Pancreas (tissue), 10 donors: ENCODE results near the gene HPCAL4. TPM values are rescaled to one million over a fixed set of nuclear protein-coding genes. Genes with fewer than 3 reads are reported as not detected.

Experiments
- ATAC-seq, 4 donors: fragments of 200-7000 bp; cut with Tn5 transposase; one replicate each; pipeline versions ENCODE4 v1.8.0 to v1.9.1; 2020; ENCODE audit warnings: mild to moderate bottlenecking in 4 of 4, moderate library complexity in 4 of 4
- DNase-seq, 6 donors: peaks; one replicate each; pipeline ENCODE4 v3.0.0-alpha.2; 2020
- FAIRE-seq: peaks from 2 replicates; lab custom pipeline; 2012; peaks lifted over from hg19 to GRCh38; lab: Jason Lieb, UNC
- H3K27ac ChIP-seq, 4 donors: fragments of 200-600 bp; sonication (generic); 1 replicate in 3 of 4; 2 replicates in 1 of 4; pipeline versions ENCODE4 v1.5.0 to v1.8.0; 2020
- H3K27me3 ChIP-seq, 4 donors: fragments of 200-600 bp; one replicate each; pipeline ENCODE4 v1.8.0; 2021
- H3K36me3 ChIP-seq, 3 donors: fragments of 200-600 bp; sonication (generic) in 1 of 3; one replicate each; pipeline versions ENCODE4 v1.5.0 to v1.8.0; 2020 to 2021
- H3K4me1 ChIP-seq, 3 donors: fragments of 200-600 bp; one replicate each; pipeline ENCODE4 v1.8.0; 2021
- H3K4me3 ChIP-seq, 4 donors: fragments of 200-600 bp; sonication (generic) in 2 of 4; one replicate each; pipeline versions ENCODE4 v1.5.0 to v1.8.0; 2020 to 2021
- H3K9me3 ChIP-seq, 4 donors: fragments of 200-600 bp; one replicate each; pipeline ENCODE4 v1.8.0; 2021
- WGBS, 2 donors: extraction: QIAGEN DNeasy Blood & Tissue Kit; methylation state at CpG; one replicate each; pipeline ENCODE4 v1.1.7; 2013; 5-methylcytosine and 5-hydroxymethylcytosine counted together
- intact Hi-C, 3 donors: fragments of 100-400 bp; cut with DNase I; formaldehyde crosslinking; loops; one replicate each; pipeline versions ENCODE4 v1.11.1 to v1.14.2; 2022
- polyA plus RNA-seq, 2 donors: library from polyadenylated mRNA; stranded (reverse); fragments of 200-250 nt; gene quantifications; one replicate each; pipeline ENCODE4 v1.2.3, GENCODE V29; 2013
- total RNA-seq, 6 donors: library from RNA; stranded (reverse); fragmentation: NEBNext Ultra II Directional in 4 of 6; extraction: Animal tissue kit (Norgen Biotek cat#: 25700) in 4 of 6; gene quantifications; one replicate each; pipeline versions ENCODE4 v1.2.1 to v1.2.4, GENCODE V29; 2021 to 2023
- TF ChIP-seq, protein P1 (sequence below), 4 donors: fragments of 200-600 bp; sonication (generic) in 3 of 4; IDR thresholded peaks; one replicate each; pipeline versions ENCODE4 v1.5.0 to v1.8.0; 2021; ENCODE audit warnings: antibody characterized with exemption in 4 of 4
- donor health status: healthy with polysubstance abuse.
- donor health status: DM: no; HTN: no; CAD: no; lungs with moderate emphysema.
- donor health status: DM: no; HTN: no; CAD: no.
- donor health status: control.
- donor health status: control.
- donor health status: Bipolar disorder and iron deficiency.
- donor health status: DM: yes; HTN: yes; CAD: no.
- donor health status: DM: no; HTN: no; CAD: no.
- donor health status: DM: no; HTN: no; CAD: no.
- donor health status: DM: yes; HTN: yes; CAD: no.

HPCAL4 gene
- total and polyA plus RNA-seq, 8 donors = 0.15 to 7.8 (median 1.2) TPM

DNA sequence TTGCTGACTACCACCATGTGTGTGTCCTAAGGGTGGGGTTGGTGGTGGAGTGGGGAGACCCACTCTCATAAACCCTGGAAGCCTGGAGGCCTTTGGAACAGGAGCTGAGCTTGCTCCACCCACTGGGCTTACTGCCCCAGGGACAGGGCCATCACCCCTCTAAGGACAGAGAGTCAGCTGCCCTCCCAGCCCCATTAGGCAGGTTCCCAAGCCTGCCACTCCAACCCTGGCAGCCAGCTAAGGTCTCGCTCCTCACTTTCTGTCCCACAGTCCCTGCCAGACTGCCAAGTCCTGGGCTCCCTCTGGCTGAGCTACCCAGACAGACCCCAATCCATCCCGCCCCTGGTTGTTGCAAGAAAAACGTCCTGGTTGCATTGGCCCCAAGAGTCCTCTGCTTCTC lies 23.1 kb downstream of the HPCAL4 start:
- intact Hi-C loops = no loop called here
- FAIRE-seq (no peak), ATAC-seq (no peak)

DNA sequence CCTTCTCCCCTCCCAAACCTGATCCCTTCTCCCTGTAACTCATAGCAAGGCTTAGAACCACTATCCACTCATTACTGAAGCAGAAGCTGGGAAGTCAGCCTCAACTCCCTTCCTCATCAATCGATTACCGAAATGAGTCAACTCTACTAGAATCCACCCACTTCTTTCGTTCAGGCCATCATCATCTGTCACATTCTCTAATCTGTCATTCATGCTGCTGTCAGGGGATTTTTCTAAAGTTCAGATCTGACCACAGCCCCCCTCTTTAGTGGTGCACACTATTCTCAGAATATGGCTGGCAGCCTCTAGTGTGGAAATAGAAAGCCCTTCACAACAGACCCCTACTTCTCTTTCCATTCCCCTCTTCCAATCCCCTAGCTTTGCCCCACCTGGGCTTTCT lies 24.5 kb downstream of the HPCAL4 start:
- H3K4me3 ChIP-seq = no peak overlapping the region
- FAIRE-seq (no peak), DNase-seq (no peak), ATAC-seq (no peak)
- H3K27ac ChIP-seq = no peak overlapping the region
- TF ChIP-seq, protein P1, sequence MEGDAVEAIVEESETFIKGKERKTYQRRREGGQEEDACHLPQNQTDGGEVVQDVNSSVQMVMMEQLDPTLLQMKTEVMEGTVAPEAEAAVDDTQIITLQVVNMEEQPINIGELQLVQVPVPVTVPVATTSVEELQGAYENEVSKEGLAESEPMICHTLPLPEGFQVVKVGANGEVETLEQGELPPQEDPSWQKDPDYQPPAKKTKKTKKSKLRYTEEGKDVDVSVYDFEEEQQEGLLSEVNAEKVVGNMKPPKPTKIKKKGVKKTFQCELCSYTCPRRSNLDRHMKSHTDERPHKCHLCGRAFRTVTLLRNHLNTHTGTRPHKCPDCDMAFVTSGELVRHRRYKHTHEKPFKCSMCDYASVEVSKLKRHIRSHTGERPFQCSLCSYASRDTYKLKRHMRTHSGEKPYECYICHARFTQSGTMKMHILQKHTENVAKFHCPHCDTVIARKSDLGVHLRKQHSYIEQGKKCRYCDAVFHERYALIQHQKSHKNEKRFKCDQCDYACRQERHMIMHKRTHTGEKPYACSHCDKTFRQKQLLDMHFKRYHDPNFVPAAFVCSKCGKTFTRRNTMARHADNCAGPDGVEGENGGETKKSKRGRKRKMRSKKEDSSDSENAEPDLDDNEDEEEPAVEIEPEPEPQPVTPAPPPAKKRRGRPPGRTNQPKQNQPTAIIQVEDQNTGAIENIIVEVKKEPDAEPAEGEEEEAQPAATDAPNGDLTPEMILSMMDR (IDR thresholded peaks at IDR 0.05) = no peak
- H3K4me1 ChIP-seq = no peaks in the 10 kb centered on the region
- no peaks in the 10 kb centered on the region for H3K27me3 ChIP-seq
- no peaks in the 10 kb centered on the region for H3K9me3 ChIP-seq
- no peaks in the 10 kb centered on the region for H3K36me3 ChIP-seq
- intact Hi-C loops = no loop called here
- 86 to 90% methylated on average over 3 of the region's 3 CpGs for WGBS, 2 donors

More for the DNA sequence above, 23.1 kb downstream of the HPCAL4 start:
- TF ChIP-seq, protein P1 (IDR thresholded peaks at IDR 0.05) = no peak
- H3K9me3 ChIP-seq = no peaks in the 10 kb centered on the region
- WGBS, 2 donors = 84 to 94% methylated on average over 3 of the region's 3 CpGs
- H3K4me1 ChIP-seq = no peaks in the 10 kb centered on the region
- no peaks in the 10 kb centered on the region for H3K27me3 ChIP-seq
- H3K4me3 ChIP-seq = no peak overlapping the region
- H3K36me3 ChIP-seq = no peaks in the 10 kb centered on the region
- peak in 1 of 6 donors; percentile 24 for DNase-seq
- no peak overlapping the region for H3K27ac ChIP-seq

DNA sequence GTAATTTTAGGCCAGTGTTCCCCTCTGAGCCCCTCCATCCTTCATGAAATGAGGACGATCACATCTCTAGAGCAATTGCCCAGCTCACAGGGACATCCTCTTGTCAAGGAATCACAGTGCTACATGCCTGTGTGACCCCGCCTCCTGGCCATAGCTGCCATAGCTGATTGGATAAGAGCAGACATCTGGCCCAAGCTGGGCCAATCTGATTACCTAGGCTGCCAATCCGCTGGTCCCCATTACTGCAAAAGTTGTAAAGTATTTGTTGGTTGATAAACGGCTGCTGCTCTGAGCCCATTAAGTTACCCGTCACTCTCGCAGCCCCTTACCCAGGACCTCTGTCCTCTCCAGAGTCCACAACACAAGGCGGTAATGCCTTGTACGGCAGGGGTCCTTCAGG lies 27.7 kb downstream of the HPCAL4 start:
- Histone ChIP-seq H3K4me3 (no peak overlapping the region), H3K9me3 (no peaks in the 10 kb centered on the region), H3K36me3 (no peaks in the 10 kb centered on the region), H3K27me3 (no peaks in the 10 kb centered on the region), H3K4me1 (no peaks in the 10 kb centered on the region), H3K27ac (no peak overlapping the region)
- TF ChIP-seq, protein P1 (IDR thresholded peaks at IDR 0.05) = no peak
- no peak for ATAC-seq
- no peak for FAIRE-seq
- DNase-seq = no peak
- intact Hi-C loops = loop anchor here in 1 of 3 donors (5.0 kb wide), 1 partner anchor 51 kb away; no protein-coding TSS in a partner anchor
- WGBS, 2 donors = 78 to 87% methylated on average over 8 of the region's 8 CpGs

DNA sequence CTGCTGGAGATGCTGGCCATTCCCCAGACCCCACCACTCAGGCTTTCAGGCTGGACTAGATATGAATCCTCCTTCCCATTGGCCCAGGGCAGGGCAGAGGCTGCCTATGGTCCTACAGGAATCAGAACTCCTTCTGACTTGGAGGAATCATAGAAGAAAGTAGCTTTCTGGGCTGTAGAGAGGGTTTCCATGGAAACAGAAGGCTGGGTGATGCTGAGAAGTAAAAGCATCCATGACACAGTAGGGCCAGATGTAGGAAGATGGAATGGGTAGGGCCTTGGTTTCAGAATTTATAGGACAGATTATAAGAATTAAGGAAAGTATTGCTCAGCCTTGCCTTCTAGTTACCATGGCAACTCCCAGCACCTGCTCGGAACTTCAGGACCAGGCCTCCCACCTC lies 28.4 kb downstream of the HPCAL4 start:
- no peaks in the 10 kb centered on the region for H3K4me1 ChIP-seq
- DNase-seq = no peak
- TF ChIP-seq, protein P1 (IDR thresholded peaks at IDR 0.05) = no peak
- FAIRE-seq = no peak
- H3K27ac ChIP-seq = no peak overlapping the region
- H3K9me3 ChIP-seq = no peaks in the 10 kb centered on the region
- no peak for ATAC-seq
- WGBS, 2 donors = 94 to 100% methylated on average over 1 of the region's 1 CpG
- no peaks in the 10 kb centered on the region for H3K27me3 ChIP-seq
- intact Hi-C loops = loop anchor here in 1 of 3 donors (5.0 kb wide), 1 partner anchor 51 kb away; no protein-coding TSS in a partner anchor
- H3K36me3 ChIP-seq = no peaks in the 10 kb centered on the region
- no peak overlapping the region for H3K4me3 ChIP-seq

DNA sequence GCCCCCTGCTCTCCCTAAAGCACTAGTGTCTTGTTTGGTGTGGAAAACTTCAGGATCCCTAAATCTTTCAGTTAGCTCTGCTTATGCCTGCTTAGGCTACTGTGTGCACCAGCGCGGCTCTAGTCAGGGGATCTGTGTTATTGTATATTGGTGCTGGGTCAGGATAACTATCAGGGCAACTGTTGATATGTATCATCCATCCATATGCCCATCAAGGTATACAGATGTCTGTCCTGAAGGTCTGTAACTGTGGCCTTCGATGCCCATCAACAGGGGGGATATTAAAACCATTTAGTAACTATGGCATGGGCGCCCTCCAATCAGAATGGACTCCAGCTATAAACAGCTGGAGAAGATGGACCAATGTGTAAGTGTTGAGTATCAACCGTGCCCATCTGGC lies 31.7 kb downstream of the HPCAL4 start:
- Histone ChIP-seq H3K27me3 (no peaks in the 10 kb centered on the region), H3K4me1 (no peaks in the 10 kb centered on the region), H3K4me3 (no peak overlapping the region), H3K9me3 (no peaks in the 10 kb centered on the region), H3K36me3 (no peaks in the 10 kb centered on the region), H3K27ac (no peak overlapping the region)
- TF ChIP-seq, protein P1 (IDR thresholded peaks at IDR 0.05) = no peak
- WGBS, 2 donors = 84 to 87% methylated on average over 5 of the region's 5 CpGs
- FAIRE-seq (no peak), DNase-seq (no peak), ATAC-seq (no peak)
- intact Hi-C loops = loop anchor here in 1 of 3 donors (10.0 kb wide), 1 partner anchor 65 kb away; no protein-coding TSS in a partner anchor
